ENCODE data around the gene NFU1.

The NFU1 gene

GRCh38 chr2:69411120-69411519, 26.1 kb downstream of the NFU1 start:
- Histone ChIP-seq H3K27me3 (no peaks in the 10 kb centered on the region), H3K36me3 (peaks cover 51 to 87% (median 71%) of the 10 kb centered on the region in 11 experiments), H3K4me1 (no peaks in the 10 kb centered on the region), H3K9ac (no peak overlapping the region), H3K4me2 (no peak overlapping the region), H4K20me1 (no peaks in the 10 kb centered on the region), H3K27ac (no peak overlapping the region), H3K9me3 (replicated peaks in 1 of 11) (peaks cover 0 to 14% (median 7%) of the 10 kb centered on the region in 11 experiments; a peak in 9 of 22 replicates), H3K4me3 (no peak overlapping the region)
- TF ChIP-seq Cebpa-rat (IDR thresholded peaks at IDR 0.05), result no peak

- no peak for TF ChIP-seq Cebpa-rat (IDR thresholded peaks at IDR 0.05)
- no peaks in the 10 kb centered on the region for H3K27me3 ChIP-seq
- H3K9ac ChIP-seq, result no peak overlapping the region
- peaks cover 66 to 92% (median 75%) of the 10 kb centered on the region in 11 experiments for H3K36me3 ChIP-seq
- H3K4me2 ChIP-seq, result no peak overlapping the region
- H3K9me3 ChIP-seq (replicated peaks in 1 of 11), result peaks cover 25 to 39% (median 31%) of the 10 kb centered on the region in 11 experiments
- no peak overlapping the region for H3K4me3 ChIP-seq
- H3K27ac ChIP-seq, result no peak overlapping the region
- no peaks in the 10 kb centered on the region for H4K20me1 ChIP-seq
- H3K4me1 ChIP-seq, result no peaks in the 10 kb centered on the region
Observed at GRCh38 chr2:69405306-69405705, 31.9 kb downstream of the NFU1 start.

GRCh38 chr2:69400121-69400520, 37.1 kb downstream of the NFU1 start:
- Histone ChIP-seq H3K9ac (no peak overlapping the region), H3K36me3 (peaks cover 60 to 100% (median 83%) of the 10 kb centered on the region in 11 experiments), H3K4me3 (no peak overlapping the region), H3K4me2 (no peak overlapping the region), H3K9me3 (replicated peaks in 1 of 11) (peaks cover 20 to 25% (median 21%) of the 10 kb centered on the region in 11 experiments), H4K20me1 (no peaks in the 10 kb centered on the region), H3K4me1 (no peaks in the 10 kb centered on the region), H3K27me3 (no peaks in the 10 kb centered on the region), H3K27ac (no peak overlapping the region)
- TF ChIP-seq Cebpa-rat (IDR thresholded peaks at IDR 0.05), result no peak

GRCh38 chr2:69397234-69397633, 40.0 kb downstream of the NFU1 start:
- H3K27me3 ChIP-seq, result no peaks in the 10 kb centered on the region
- H3K27ac ChIP-seq, result no peak overlapping the region
- no peaks in the 10 kb centered on the region for H3K9me3 ChIP-seq (replicated peaks in 1 of 11)
- H4K20me1 ChIP-seq, result no peaks in the 10 kb centered on the region
- no peak for TF ChIP-seq Cebpa-rat (IDR thresholded peaks at IDR 0.05)
- no peak overlapping the region for H3K4me3 ChIP-seq
- no peak overlapping the region for H3K4me2 ChIP-seq
- peaks cover 0 to 5% (median 0%) of the 10 kb centered on the region in 10 experiments; a peak in 1 of 20 replicates for H3K4me1 ChIP-seq
- H3K36me3 ChIP-seq, result peaks cover 44 to 90% (median 72%) of the 10 kb centered on the region in 11 experiments
- no peak overlapping the region for H3K9ac ChIP-seq

GRCh38 chr2:69395866-69396265, 41.4 kb downstream of the NFU1 start:
- TF ChIP-seq Cebpa-rat (IDR thresholded peaks at IDR 0.05), result no peak
- no peak overlapping the region for H3K9ac ChIP-seq
- no peak overlapping the region for H3K27ac ChIP-seq
- no peaks in the 10 kb centered on the region for H3K9me3 ChIP-seq (replicated peaks in 1 of 11)
- H4K20me1 ChIP-seq, result no peaks in the 10 kb centered on the region
- H3K4me1 ChIP-seq, result peaks cover 0 to 10% (median under 1%) of the 10 kb centered on the region in 10 experiments; a peak in 9 of 20 replicates
- no peak overlapping the region for H3K4me2 ChIP-seq
- no peak overlapping the region for H3K4me3 ChIP-seq
- H3K27me3 ChIP-seq, result no peaks in the 10 kb centered on the region
- H3K36me3 ChIP-seq, result peaks cover 43 to 77% (median 66%) of the 10 kb centered on the region in 11 experiments

- no peak for TF ChIP-seq Cebpa-rat (IDR thresholded peaks at IDR 0.05)
- Histone ChIP-seq H3K4me1 (peaks cover 0 to 21% (median 6%) of the 10 kb centered on the region in 10 experiments; a peak in 10 of 20 replicates), H3K9ac (no peak overlapping the region)
Observed at GRCh38 chr2:69393963-69394362, 43.3 kb downstream of the NFU1 start.

GRCh38 chr2:69390471-69390870, 46.8 kb downstream of the NFU1 start:
- H3K36me3 ChIP-seq, result peaks cover 5 to 28% (median 21%) of the 10 kb centered on the region in 11 experiments; a peak in 21 of 22 replicates
- H3K27ac ChIP-seq, result no peak overlapping the region
- peaks cover 0 to 4% (median 0%) of the 10 kb centered on the region in 11 experiments; a peak in 3 of 22 replicates for H4K20me1 ChIP-seq
- peak overlapping the region in 5 of 11 experiments; percentile 29 to 73 (median 47); a peak in 10 of 22 replicates for H3K4me2 ChIP-seq
- H3K9ac ChIP-seq, result no peak overlapping the region
- no peak overlapping the region for H3K4me3 ChIP-seq
- H3K4me1 ChIP-seq, result peaks cover 12 to 34% (median 21%) of the 10 kb centered on the region in 10 experiments
- H3K27me3 ChIP-seq, result no peaks in the 10 kb centered on the region
- no peaks in the 10 kb centered on the region for H3K9me3 ChIP-seq (replicated peaks in 1 of 11)
- no peak for TF ChIP-seq Cebpa-rat (IDR thresholded peaks at IDR 0.05)

More at GRCh38 chr2:69393963-69394362, 43.3 kb downstream of the NFU1 start:
- Histone ChIP-seq H3K27ac (no peak overlapping the region), H3K4me2 (0 out of 22 replicates have a peak overlapping the region, but pooled peaks of 1 of the 11 experiments have one; percentile 11), H4K20me1 (no peaks in the 10 kb centered on the region), H3K27me3 (no peaks in the 10 kb centered on the region), H3K4me3 (no peak overlapping the region), H3K36me3 (peaks cover 35 to 58% (median 48%) of the 10 kb centered on the region in 11 experiments), H3K9me3 (replicated peaks in 1 of 11) (no peaks in the 10 kb centered on the region)

- TF ChIP-seq Cebpa-rat (IDR thresholded peaks at IDR 0.05), result no peak
- peak overlapping the region in 5 of 11 experiments; percentile 29 to 73 (median 47); a peak in 8 of 22 replicates for H3K4me2 ChIP-seq
- H3K36me3 ChIP-seq, result peaks cover under 1 to 23% (median 16%) of the 10 kb centered on the region in 11 experiments; a peak in 19 of 22 replicates
- H4K20me1 ChIP-seq, result peaks cover 0 to 9% (median 0%) of the 10 kb centered on the region in 11 experiments; a peak in 5 of 22 replicates
- no peak overlapping the region for H3K27ac ChIP-seq
- no peaks in the 10 kb centered on the region for H3K27me3 ChIP-seq
- H3K4me3 ChIP-seq, result no peak overlapping the region
- H3K9ac ChIP-seq, result no peak overlapping the region
- H3K4me1 ChIP-seq, result peaks cover 17 to 39% (median 26%) of the 10 kb centered on the region in 10 experiments
- H3K9me3 ChIP-seq (replicated peaks in 1 of 11), result no peaks in the 10 kb centered on the region
Observed at GRCh38 chr2:69390001-69390400, 47.2 kb downstream of the NFU1 start.

- Histone ChIP-seq H4K20me1 (peaks cover 0 to 13% (median 0%) of the 10 kb centered on the region in 11 experiments; a peak in 5 of 22 replicates), H3K4me2 (no peak overlapping the region), H3K9me3 (replicated peaks in 1 of 11) (no peaks in the 10 kb centered on the region), H3K27me3 (no peaks in the 10 kb centered on the region), H3K27ac (no peak overlapping the region), H3K4me3 (no peak overlapping the region), H3K9ac (no peak overlapping the region), H3K4me1 (peaks cover 20 to 42% (median 30%) of the 10 kb centered on the region in 10 experiments), H3K36me3 (peaks cover 2 to 16% (median 10%) of the 10 kb centered on the region in 11 experiments; a peak in 16 of 22 replicates)
- no peak for TF ChIP-seq Cebpa-rat (IDR thresholded peaks at IDR 0.05)
Observed at GRCh38 chr2:69389271-69389670, 48.0 kb downstream of the NFU1 start.
